T47D (cell line): ENCODE measurements around the gene DLG2.
"Not testable (repeated sequence)": the region's sequence is repeated elsewhere in the genome, so short reads cannot be mapped to it uniquely, and the experiment has no call there.

ENCODE experiments used
- DNase-seq, 2 experiments: peaks; one replicate each; pipeline versions ENCODE4 v3.0.0 to v3.0.0-alpha.2; 2011 to 2012; ENCODE audit warnings: low read depth in 1 of 2, low spot score in 1 of 2
- JUND ChIP-seq: IDR thresholded peaks from 2 replicates; pipeline ENCODE4 v1.6.1; 2012; ENCODE audit warnings: low read depth
- in situ Hi-C: cut with HindIII; loops from 2 replicates; pipeline ENCODE4 v1.10.0; 2016; ENCODE audit warnings: low sequenced_read_pairs, low pct_unique_long_range_greater_than_20kb

Gene DLG2

DNA sequence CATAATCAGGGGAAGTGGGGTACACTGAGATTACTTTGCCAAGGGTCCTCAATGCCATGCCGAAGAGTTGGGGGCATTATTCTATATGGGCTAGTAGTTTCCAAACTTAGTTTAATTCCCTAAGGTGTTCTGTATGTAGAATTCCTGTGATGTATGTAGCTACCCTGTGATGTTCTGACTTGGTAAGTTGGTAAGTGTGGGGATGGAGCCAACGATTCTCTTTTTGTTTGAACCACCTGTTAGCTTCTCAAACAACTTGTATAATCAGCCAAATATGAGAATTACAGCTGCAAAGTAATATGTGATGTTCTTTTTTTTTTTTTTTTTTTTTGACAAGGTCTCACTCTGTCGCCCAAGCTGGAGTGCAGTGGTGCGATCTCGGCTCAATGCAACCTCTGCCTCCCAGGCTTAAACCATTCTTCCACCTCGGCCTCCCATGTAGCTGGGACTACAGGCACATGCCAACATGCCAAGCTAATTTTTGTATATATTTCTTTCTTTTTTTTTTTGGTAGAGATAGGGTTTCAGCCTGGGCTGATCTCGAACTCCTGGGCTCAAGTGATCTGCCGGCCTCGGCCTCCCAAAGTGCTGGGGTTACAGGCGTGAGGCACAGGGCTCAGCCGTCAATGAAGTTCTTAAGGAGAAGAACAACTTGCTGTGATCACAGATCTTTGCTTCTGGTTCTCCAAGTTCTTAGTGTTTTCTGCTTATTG is 2025.8 kb downstream of the DLG2 start:
- DNase-seq, result no peak
- in situ Hi-C loops, result no loop called here
- no peak for TF ChIP-seq JUND

DNA sequence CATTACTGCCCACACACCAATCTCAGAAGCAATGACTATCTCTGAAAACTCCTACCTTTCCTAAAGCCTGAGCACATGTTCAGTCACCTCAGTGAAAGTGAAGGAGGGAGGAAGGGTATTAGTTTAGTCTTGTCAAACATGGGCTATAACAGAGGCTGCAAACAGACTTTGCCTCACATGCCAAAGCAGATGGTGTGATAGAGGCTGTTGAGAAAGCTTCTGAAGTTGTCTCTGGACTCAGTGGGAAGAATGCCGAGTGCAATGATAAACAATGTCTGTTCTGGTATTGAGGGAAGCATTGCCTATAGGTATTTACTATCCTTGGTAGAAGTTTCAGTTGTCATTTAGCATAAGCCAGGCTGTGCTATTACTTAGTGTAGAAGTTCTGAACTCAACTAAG is 2026.5 kb downstream of the DLG2 start:
- DNase-seq, result peak in 1 of 2 experiments; percentile 52
- TF ChIP-seq JUND, result no peak
- in situ Hi-C loops, result no loop called here

- no peak for TF ChIP-seq JUND
- no peak for DNase-seq
- in situ Hi-C loops, result no loop called here
These were observed 2028.1 kb downstream of the DLG2 start for GRCh38 chr11:83599066-83599465.

DNA sequence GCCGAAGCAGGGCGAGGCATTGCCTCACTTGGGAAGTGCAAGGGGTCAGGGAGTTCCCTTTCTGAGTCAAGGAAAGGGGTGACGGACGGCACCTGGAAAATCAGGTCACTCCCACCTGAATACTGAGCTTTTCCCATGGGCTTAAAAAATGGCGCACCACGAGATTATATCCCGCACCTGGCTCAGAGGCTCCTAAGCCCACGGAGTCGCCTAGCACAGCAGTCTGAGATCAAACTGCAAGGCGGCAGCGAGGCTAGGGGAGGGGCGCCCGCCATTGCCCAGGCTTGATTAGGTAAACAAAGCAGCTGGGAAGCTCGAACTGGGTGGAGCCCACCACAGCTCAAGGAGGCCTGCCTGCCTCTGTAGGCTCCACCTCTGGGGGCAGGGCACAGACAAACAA is 2039.3 kb downstream of the DLG2 start:
- in situ Hi-C loops, result not testable (repeated sequence)

GRCh38 chr11:83583757-83584366 is 2043.3 kb downstream of the DLG2 start:
- DNase-seq, result no peak
- in situ Hi-C loops, result no loop called here
- no peak for TF ChIP-seq JUND

More for the DNA sequence above, 2039.3 kb downstream of the DLG2 start:
- DNase-seq, result peak in 1 of 2 experiments; percentile 26

DNA sequence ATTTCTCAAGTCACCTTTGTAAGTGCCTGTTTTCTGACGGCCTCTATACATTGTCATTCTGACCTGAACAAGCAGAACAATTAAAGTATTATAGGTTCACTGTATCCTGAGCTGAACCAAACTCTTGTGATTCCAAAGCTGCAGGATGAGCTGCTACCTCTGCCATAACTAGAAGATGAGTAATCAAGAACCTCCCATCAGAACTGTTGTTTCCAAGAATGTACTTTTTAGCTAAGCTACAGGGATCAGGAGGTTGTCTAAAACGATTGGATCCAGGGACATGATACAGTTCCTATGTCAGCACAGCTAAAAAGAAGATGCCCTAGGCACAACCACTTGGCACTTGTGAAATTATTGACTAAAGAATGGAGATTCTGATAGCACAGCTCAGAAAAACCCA is 2052.6 kb downstream of the DLG2 start:
- no peak for TF ChIP-seq JUND
- in situ Hi-C loops, result no loop called here

GRCh38 chr11:83572581-83573496 is 2054.3 kb downstream of the DLG2 start:
- DNase-seq, result no peak
- in situ Hi-C loops, result no loop called here
- TF ChIP-seq JUND, result no peak

More for the DNA sequence above, 2052.6 kb downstream of the DLG2 start:
- DNase-seq, result no peak

- TF ChIP-seq JUND, result no peak
- in situ Hi-C loops, result no loop called here
- DNase-seq, result no peak
These were observed 2055.8 kb downstream of the DLG2 start for GRCh38 chr11:83571302-83571701.

- DNase-seq, result no peak
- in situ Hi-C loops, result no loop called here
- no peak for TF ChIP-seq JUND
These were observed 2057.9 kb downstream of the DLG2 start for GRCh38 chr11:83569134-83569805.

DNA sequence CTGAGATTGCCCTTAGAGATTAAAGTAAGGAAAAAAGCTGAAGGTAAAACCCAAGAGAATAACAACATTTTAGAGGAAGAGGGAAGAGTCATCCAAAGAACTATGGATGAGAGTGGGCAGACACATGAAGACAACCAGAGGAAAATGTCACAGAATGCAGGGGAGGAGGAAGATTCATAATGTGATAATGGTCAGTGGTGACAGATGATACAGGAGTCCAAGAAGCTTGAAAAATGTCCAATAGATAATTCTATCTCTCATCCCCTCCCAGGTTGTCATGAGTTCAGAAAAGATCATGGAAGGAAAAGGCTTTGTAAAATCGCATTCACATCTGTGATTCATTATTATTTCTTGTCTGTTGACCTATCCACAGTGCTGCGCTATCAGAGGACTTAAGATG is 2058.6 kb downstream of the DLG2 start:
- in situ Hi-C loops, result no loop called here
- DNase-seq, result no peak
- TF ChIP-seq JUND, result no peak

- in situ Hi-C loops, result no loop called here
- no peak for TF ChIP-seq JUND
- no peak for DNase-seq
These were observed 2060.2 kb downstream of the DLG2 start for GRCh38 chr11:83566950-83567349.

DNA sequence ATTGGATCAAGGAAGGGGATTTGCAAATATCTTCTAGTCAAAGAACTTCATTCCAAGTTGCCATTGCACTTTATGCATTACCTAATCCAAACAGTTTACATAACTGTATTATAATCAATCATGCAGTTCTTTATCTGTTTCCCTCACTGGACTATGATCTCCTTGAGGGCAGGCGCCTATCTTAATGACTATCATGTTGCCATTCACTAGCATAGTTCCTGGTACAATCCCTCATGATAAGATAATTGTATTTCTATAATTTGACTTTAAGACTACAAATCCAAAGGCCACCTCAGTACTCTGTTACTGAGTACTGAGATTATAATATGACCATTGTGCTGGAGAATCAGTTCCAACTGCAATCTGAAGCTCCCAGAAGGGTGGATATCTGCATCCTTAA is 2062.3 kb downstream of the DLG2 start:
- no peak for DNase-seq
- in situ Hi-C loops, result no loop called here
- TF ChIP-seq JUND, result no peak; the same call in 1 of the 2 replicates

DNA sequence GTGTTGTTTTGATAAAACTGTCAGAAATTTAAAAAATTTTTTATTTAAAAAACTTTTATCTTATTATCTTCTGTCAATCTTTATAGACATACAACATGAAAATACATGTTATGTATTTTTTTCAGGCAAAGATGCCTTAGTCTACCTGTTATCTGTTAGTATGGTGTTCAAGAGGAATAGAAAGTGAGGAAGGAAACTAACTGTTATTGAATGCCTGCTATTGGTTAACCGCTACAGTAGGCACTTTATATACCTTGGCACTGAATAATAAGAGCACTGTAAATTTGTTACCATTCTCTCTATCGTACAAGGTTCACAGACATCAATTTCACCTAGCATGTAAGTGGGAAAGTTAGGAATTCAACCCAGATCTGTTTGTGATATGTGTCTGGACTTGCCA is 2068.9 kb downstream of the DLG2 start:
- TF ChIP-seq JUND, result no peak
- DNase-seq, result no peak
- in situ Hi-C loops, result no loop called here
